OCI-LY3 (cell line): ENCODE results near the gene ZPLD1.

Experiments used
- EZH2phosphoT487 ChIP-seq: fragments of 200-600 bp; shearing (Covaris generic); IDR thresholded peaks from 2 replicates; pipeline ENCODE4 v1.6.1; 2018; ENCODE audit warnings: antibody characterized with exemption, mixed run types, low read depth
- TF ChIP-seq, protein P1 (sequence below): fragments of 200-600, 300-600 bp; sonication (generic); IDR thresholded peaks from 2 replicates; pipeline ENCODE4 v1.5.1; 2014; ENCODE audit warnings: antibody characterized with exemption, low read length, low read depth

DNA sequence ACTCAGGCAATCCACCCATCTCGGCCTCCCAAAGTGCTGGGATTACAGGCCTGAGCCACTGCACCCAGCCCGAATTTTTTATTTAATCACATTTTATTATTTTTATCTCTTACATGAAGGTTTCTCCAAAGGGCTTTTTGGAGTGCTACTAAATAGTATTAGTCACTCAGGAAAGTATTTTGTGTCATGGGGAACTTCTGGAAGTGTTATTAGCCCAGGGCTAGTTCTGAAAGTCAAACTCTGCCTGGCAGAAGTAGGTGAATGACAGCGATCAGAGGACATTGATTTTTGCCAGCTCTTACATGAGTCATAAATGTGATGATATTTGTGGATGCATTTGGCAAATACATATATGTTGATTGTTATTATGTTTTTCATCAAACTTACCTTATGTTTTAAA, 48.7 kb downstream of the ZPLD1 start:
- TF ChIP-seq, protein P1, sequence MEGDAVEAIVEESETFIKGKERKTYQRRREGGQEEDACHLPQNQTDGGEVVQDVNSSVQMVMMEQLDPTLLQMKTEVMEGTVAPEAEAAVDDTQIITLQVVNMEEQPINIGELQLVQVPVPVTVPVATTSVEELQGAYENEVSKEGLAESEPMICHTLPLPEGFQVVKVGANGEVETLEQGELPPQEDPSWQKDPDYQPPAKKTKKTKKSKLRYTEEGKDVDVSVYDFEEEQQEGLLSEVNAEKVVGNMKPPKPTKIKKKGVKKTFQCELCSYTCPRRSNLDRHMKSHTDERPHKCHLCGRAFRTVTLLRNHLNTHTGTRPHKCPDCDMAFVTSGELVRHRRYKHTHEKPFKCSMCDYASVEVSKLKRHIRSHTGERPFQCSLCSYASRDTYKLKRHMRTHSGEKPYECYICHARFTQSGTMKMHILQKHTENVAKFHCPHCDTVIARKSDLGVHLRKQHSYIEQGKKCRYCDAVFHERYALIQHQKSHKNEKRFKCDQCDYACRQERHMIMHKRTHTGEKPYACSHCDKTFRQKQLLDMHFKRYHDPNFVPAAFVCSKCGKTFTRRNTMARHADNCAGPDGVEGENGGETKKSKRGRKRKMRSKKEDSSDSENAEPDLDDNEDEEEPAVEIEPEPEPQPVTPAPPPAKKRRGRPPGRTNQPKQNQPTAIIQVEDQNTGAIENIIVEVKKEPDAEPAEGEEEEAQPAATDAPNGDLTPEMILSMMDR = no peak
- no peak for TF ChIP-seq EZH2phosphoT487
